ENCODE measurements around the gene SEMA3C. TPM values are rescaled to one million over a fixed set of nuclear protein-coding genes. Genes with fewer than 3 reads are reported as not detected.

The SEMA3C gene
- total and polyA plus RNA-seq, 10 donors = 1.1 to 53.7 (median 13.0) TPM

- peaks cover 0 to 5% (median 0%) of the 10 kb centered on the region in 6 donors for H3K4me1 ChIP-seq
- no peaks in the 10 kb centered on the region for H3K9me3 ChIP-seq
- no peaks in the 10 kb centered on the region for H3K27me3 ChIP-seq (replicated peaks in 1 of 7)
- intact Hi-C loops (cut with DNase I; ENCODE audit: low total_unique reads) = no loop called here
- no peak for TF ChIP-seq CTCF (IDR thresholded peaks at IDR 0.05 in 8 of 11, conservative IDR thresholded peaks at IDR 0.05 in 3 of 11)
- no peak for TF ChIP-seq POLR2AphosphoS5 (IDR thresholded peaks at IDR 0.05)
- no peak for TF ChIP-seq POLR2A (IDR thresholded peaks at IDR 0.05)
- DNase-seq = no peak
- peak overlapping the region in 1 of 8 donors; percentile 23 for H3K27ac ChIP-seq
- H3K36me3 ChIP-seq = no peaks in the 10 kb centered on the region
- no peak overlapping the region for H3K4me3 ChIP-seq
- WGBS, 5 donors = 72 to 85% (median 74%) methylated on average over 6 of the region's 6 CpGs
Measured at GRCh38 chr7:80884511-80885195, 34.2 kb downstream of the SEMA3C start.

- no peaks in the 10 kb centered on the region for H3K27me3 ChIP-seq (replicated peaks in 1 of 7)
- H3K36me3 ChIP-seq = no peaks in the 10 kb centered on the region
- no peak overlapping the region for H3K4me3 ChIP-seq
- no peak for DNase-seq
- no peaks in the 10 kb centered on the region for H3K9me3 ChIP-seq
- TF ChIP-seq POLR2AphosphoS5 (IDR thresholded peaks at IDR 0.05) (no peak), POLR2A (IDR thresholded peaks at IDR 0.05) (no peak), CTCF (IDR thresholded peaks at IDR 0.05 in 8 of 11, conservative IDR thresholded peaks at IDR 0.05 in 3 of 11) (no peak)
- 46 to 65% (median 61%) methylated on average over 2 of the region's 2 CpGs for WGBS, 5 donors
- H3K4me1 ChIP-seq = peaks cover 0 to 5% (median 0%) of the 10 kb centered on the region in 6 donors
- intact Hi-C loops (cut with DNase I; ENCODE audit: low total_unique reads) = no loop called here
- H3K27ac ChIP-seq = peak overlapping the region in 4 of 8 donors; percentile 11 to 48 (median 34)
Measured at GRCh38 chr7:80883154-80884025, 35.5 kb downstream of the SEMA3C start.

GRCh38 chr7:80882213-80882801, 36.5 kb downstream of the SEMA3C start:
- H3K9me3 ChIP-seq = no peaks in the 10 kb centered on the region
- no peak for DNase-seq
- WGBS, 5 donors = 79 to 89% (median 83%) methylated on average over 4 of the region's 4 CpGs
- H3K27ac ChIP-seq = no peak overlapping the region
- peaks cover 0 to 5% (median 0%) of the 10 kb centered on the region in 6 donors for H3K4me1 ChIP-seq
- H3K36me3 ChIP-seq = no peaks in the 10 kb centered on the region
- no peaks in the 10 kb centered on the region for H3K27me3 ChIP-seq (replicated peaks in 1 of 7)
- H3K4me3 ChIP-seq = no peak overlapping the region
- TF ChIP-seq CTCF (IDR thresholded peaks at IDR 0.05 in 8 of 11, conservative IDR thresholded peaks at IDR 0.05 in 3 of 11) (no peak), POLR2A (IDR thresholded peaks at IDR 0.05) (no peak), POLR2AphosphoS5 (IDR thresholded peaks at IDR 0.05) (no peak)
- intact Hi-C loops (cut with DNase I; ENCODE audit: low total_unique reads) = no loop called here

All from spleen (tissue), 11 donors.